ES-I3 (cell line): Measurements from ENCODE around the gene CDPF1.

Source experiments
- H3K36me3 ChIP-seq: 2 replicates; pipeline ENCODE4 v1.6.1; 2013; ENCODE audit warnings: mild to moderate bottlenecking, low read length, control low read depth, moderate library complexity; ENCODE audit not compliant: insufficient read depth
- H3K4me1 ChIP-seq: 2 replicates; pipeline ENCODE4 v1.6.1; 2013; ENCODE audit warnings: mild to moderate bottlenecking, control low read depth, low read length; ENCODE audit not compliant: insufficient read depth
- H3K9ac ChIP-seq: 2 replicates; pipeline ENCODE4 v1.6.1; 2013; ENCODE audit warnings: low read depth, mild to moderate bottlenecking, low read length, moderate library complexity
- H3K9me3 ChIP-seq: 2 replicates; pipeline ENCODE4 v1.6.1; 2013; ENCODE audit warnings: mild to moderate bottlenecking, low read length, moderate library complexity; ENCODE audit not compliant: control insufficient read depth, insufficient read depth

The CDPF1 gene

DNA sequence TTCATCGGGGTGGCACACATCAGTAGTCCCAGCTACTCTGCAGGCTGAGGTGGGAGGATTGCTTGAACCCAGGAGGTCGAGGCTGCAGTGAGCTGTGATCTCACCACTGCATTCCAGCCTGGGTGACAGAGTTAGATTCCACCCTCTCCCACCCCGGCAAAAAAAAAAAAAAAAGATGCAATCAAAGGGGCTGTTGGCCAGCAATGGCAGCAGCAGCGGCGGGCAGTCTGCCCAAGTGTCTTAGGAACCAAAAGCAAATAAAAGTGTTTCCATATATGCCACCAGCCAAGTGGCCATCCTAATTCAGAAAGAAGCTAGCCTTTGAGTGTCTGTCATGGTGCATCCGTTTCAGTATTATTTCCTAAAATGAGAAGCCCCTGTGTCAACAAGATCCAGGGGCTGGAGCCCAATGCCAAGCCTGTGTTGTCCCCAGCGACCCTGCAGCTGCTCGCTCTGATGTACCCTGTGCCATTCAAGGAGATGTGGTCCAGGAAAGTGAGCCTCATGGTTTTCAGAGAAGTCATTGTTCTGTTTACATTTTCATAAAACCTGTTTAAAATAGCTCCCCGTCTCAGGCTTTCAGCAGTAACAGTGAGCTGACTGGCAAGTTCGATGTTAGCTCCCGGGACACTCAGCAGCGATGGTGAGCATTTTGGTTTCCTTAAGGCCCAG, 12.5 kb downstream of the CDPF1 start:
- H3K36me3 ChIP-seq: no peaks in the 10 kb centered on the region
- no peak overlapping the region for H3K9ac ChIP-seq
- no peaks in the 10 kb centered on the region; the same call in 1 of the 2 replicates for H3K9me3 ChIP-seq
- no peaks in the 10 kb centered on the region for H3K4me1 ChIP-seq

GRCh38 chr22:46234969-46235368, 15.1 kb downstream of the CDPF1 start:
- no peaks in the 10 kb centered on the region for H3K36me3 ChIP-seq
- H3K9ac ChIP-seq: no peak overlapping the region
- H3K9me3 ChIP-seq: no peaks in the 10 kb centered on the region; the same call in 1 of the 2 replicates
- no peaks in the 10 kb centered on the region for H3K4me1 ChIP-seq

DNA sequence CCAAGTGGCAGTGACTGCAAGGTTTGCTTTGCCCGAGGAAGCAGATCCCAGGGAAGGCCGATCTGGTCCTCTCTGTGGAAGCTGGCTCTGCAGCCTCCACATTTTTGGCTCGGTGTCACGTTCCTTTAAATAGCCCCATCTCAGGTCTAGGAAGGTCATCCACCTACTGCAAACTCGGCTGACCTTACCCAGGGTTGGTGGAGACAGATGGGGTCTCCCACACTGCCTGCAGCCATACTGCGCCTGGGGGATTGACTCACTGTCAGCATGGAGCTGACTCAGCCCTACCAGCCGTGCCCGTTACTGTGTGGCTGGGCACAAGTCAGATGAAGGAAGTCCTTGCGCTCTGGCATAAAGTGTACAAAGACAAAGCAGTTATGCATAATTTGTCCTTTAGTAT, 16.9 kb downstream of the CDPF1 start:
- Histone ChIP-seq H3K9me3 (no peaks in the 10 kb centered on the region; the same call in 1 of the 2 replicates), H3K4me1 (no peaks in the 10 kb centered on the region), H3K36me3 (no peaks in the 10 kb centered on the region), H3K9ac (no peak overlapping the region)

GRCh38 chr22:46230262-46230901, 19.7 kb downstream of the CDPF1 start:
- Histone ChIP-seq H3K9me3 (no peaks in the 10 kb centered on the region), H3K9ac (no peak overlapping the region), H3K36me3 (no peaks in the 10 kb centered on the region), H3K4me1 (no peaks in the 10 kb centered on the region)

- H3K36me3 ChIP-seq: no peaks in the 10 kb centered on the region
- no peak overlapping the region for H3K9ac ChIP-seq
- no peaks in the 10 kb centered on the region for H3K9me3 ChIP-seq
- no peaks in the 10 kb centered on the region for H3K4me1 ChIP-seq
Observed at GRCh38 chr22:46229701-46230100, 20.4 kb downstream of the CDPF1 start.

GRCh38 chr22:46226577-46226976, 23.5 kb downstream of the CDPF1 start:
- no peak overlapping the region for H3K9ac ChIP-seq
- no peaks in the 10 kb centered on the region for H3K4me1 ChIP-seq
- no peaks in the 10 kb centered on the region for H3K36me3 ChIP-seq
- no peaks in the 10 kb centered on the region for H3K9me3 ChIP-seq

GRCh38 chr22:46225631-46226030, 24.5 kb downstream of the CDPF1 start:
- no peaks in the 10 kb centered on the region for H3K9me3 ChIP-seq
- H3K9ac ChIP-seq: no peak overlapping the region
- H3K4me1 ChIP-seq: no peaks in the 10 kb centered on the region
- no peaks in the 10 kb centered on the region for H3K36me3 ChIP-seq

DNA sequence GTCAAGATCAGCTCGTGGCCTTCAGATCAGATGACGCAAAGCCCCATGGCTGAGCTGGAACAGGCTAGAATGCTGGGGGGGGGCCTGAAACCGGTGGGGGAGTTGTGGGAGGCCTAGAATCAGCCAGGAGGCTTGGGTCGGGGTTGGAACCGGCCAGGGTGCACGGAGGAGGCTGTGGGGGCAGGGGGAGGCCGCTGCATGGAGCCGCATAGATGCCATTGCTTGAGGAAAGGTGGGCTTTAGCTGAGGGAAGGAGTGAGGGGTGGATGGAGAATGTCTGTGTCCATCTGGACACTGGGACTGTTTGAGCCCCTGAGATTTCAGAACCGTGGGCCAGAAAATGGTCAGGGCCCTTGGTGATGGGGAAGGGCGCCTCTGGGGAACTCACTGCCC, 25.2 kb downstream of the CDPF1 start:
- no peaks in the 10 kb centered on the region for H3K9me3 ChIP-seq
- no peak overlapping the region for H3K9ac ChIP-seq
- H3K36me3 ChIP-seq: no peaks in the 10 kb centered on the region
- H3K4me1 ChIP-seq: no peaks in the 10 kb centered on the region

DNA sequence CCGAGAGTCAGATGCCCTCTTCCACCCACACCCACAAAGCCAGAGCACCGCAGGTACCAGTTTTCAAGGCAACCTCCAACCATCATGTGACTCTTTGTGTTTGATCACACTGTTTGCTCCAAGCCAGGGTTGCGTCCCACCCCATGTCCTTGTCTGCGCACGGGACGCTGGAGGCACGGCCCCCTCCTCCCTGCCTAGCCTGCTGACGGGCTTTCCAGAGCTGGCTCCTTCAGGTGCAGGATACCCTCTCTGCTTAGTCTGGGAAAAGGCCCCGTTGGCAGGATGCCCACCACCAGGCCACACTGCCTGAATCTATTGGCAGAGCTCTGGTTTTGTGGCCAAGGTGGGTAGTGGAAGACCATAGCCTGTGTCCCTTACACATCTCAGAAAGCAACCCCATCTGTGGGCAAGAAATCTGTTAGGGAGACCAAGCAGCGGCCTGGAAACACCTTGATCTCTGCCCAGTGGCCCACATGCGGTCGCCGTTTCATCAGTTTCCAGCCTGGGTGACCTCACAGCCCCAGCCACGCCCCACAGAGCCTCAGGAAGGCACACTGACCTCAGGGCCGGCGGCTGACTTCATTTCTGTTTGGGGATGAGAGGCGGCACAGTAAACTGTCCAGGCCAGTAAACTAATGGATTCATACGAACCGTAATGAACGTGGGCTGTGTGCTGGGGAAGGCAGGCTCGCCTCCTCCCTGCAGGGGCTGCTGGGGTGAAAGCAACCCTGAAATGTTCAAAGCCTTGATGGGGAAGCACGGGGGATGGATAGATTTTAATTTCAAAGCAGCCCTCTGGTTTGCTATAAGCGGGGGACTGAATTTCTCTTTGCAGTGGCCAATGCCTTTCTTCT, 25.8 kb downstream of the CDPF1 start:
- Histone ChIP-seq H3K9ac (no peak overlapping the region), H3K4me1 (no peaks in the 10 kb centered on the region), H3K9me3 (no peaks in the 10 kb centered on the region), H3K36me3 (no peaks in the 10 kb centered on the region)

GRCh38 chr22:46220921-46221320, 29.2 kb downstream of the CDPF1 start:
- Histone ChIP-seq H3K4me1 (no peaks in the 10 kb centered on the region), H3K9ac (no peak overlapping the region), H3K9me3 (no peaks in the 10 kb centered on the region), H3K36me3 (no peaks in the 10 kb centered on the region)

DNA sequence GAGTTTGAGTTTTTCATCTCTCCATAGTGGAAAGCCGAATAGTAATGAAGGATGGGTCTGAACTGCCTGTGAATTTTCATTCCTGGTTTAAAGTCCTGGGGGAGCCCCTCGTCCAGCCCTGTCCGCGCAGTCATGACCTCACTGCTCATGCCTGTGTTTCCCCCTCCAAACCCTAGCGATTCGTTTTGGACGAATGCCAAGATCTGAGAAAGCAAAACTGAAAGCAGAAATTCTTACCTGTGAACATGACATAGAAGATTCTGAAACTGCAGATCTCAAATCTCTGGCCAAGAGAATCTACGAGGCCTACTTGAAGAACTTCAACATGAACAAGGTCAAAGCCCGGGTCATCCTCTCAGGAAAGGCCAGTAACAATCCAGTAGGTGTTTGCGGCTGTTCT, 30.5 kb downstream of the CDPF1 start:
- no peak overlapping the region for H3K9ac ChIP-seq
- H3K36me3 ChIP-seq: no peaks in the 10 kb centered on the region
- no peaks in the 10 kb centered on the region for H3K4me1 ChIP-seq
- H3K9me3 ChIP-seq: no peaks in the 10 kb centered on the region

GRCh38 chr22:46214616-46215015, 35.5 kb downstream of the CDPF1 start:
- no peak overlapping the region for H3K9ac ChIP-seq
- no peaks in the 10 kb centered on the region for H3K4me1 ChIP-seq
- no peaks in the 10 kb centered on the region for H3K36me3 ChIP-seq
- H3K9me3 ChIP-seq: no peaks in the 10 kb centered on the region

GRCh38 chr22:46214149-46214548, 35.9 kb downstream of the CDPF1 start:
- no peaks in the 10 kb centered on the region for H3K4me1 ChIP-seq
- H3K9me3 ChIP-seq: no peaks in the 10 kb centered on the region; the same call in 1 of the 2 replicates
- no peak overlapping the region for H3K9ac ChIP-seq
- no peaks in the 10 kb centered on the region for H3K36me3 ChIP-seq

DNA sequence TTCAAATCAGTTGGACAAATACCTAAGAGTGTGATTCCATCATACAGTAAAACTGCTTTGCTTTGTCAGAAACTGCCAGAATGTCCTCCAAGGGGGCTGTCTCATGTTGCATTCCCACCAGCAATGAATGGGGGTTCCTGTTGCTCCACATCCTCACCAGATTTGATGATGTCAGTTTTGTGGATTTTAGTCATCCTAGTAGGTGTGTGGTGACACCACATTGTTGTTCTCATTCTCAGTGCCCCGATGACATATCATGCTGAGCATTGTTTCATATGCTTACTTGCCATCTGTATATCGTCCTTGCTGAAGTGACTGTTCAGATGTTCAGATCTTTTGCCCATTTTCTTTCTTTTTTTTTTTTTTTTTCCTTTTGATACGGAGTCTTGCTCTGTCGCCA, 37.0 kb downstream of the CDPF1 start:
- Histone ChIP-seq H3K36me3 (no peaks in the 10 kb centered on the region), H3K9ac (no peak overlapping the region), H3K4me1 (no peaks in the 10 kb centered on the region), H3K9me3 (no peaks in the 10 kb centered on the region; the same call in 1 of the 2 replicates)

- no peaks in the 10 kb centered on the region for H3K4me1 ChIP-seq
- no peaks in the 10 kb centered on the region; the same call in 1 of the 2 replicates for H3K9me3 ChIP-seq
- H3K9ac ChIP-seq: no peak overlapping the region
- no peaks in the 10 kb centered on the region for H3K36me3 ChIP-seq
Observed at GRCh38 chr22:46212195-46212594, 37.9 kb downstream of the CDPF1 start.
